Measurements from ENCODE around the gene GPR132.

DNA sequence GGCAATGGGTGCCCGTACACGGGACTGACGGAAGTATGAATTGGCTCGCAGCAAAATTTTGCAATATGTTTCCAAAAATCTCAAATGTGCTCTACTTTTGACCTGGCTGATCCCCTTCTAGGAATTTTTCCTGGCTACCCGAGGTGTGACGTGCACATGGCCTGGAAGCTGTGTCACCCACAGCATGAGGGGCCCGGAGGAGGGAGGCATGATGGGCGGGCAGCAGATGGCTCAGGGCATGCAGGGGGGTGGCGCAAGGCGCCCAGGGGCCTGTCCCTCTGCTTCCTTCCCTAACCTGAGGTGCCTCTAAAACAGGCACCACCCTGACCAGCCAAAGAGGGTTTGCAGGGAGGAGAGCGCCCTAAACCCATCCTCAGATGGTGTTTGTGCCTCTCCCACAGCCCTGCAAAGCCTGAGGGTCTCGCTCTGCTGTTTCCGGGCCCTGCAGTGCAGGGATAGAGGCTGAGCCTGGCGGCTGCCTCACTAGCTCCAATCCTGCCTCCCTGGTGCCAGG is 6.7 kb downstream of the GPR132 start:
- no peak for TF ChIP-seq EZH2 (IDR thresholded peaks at IDR 0.05; ENCODE audit: borderline replicate concordance, insufficient read depth, low read depth, low read length, poor library complexity, severe bottlenecking)
- TF ChIP-seq, protein P1, sequence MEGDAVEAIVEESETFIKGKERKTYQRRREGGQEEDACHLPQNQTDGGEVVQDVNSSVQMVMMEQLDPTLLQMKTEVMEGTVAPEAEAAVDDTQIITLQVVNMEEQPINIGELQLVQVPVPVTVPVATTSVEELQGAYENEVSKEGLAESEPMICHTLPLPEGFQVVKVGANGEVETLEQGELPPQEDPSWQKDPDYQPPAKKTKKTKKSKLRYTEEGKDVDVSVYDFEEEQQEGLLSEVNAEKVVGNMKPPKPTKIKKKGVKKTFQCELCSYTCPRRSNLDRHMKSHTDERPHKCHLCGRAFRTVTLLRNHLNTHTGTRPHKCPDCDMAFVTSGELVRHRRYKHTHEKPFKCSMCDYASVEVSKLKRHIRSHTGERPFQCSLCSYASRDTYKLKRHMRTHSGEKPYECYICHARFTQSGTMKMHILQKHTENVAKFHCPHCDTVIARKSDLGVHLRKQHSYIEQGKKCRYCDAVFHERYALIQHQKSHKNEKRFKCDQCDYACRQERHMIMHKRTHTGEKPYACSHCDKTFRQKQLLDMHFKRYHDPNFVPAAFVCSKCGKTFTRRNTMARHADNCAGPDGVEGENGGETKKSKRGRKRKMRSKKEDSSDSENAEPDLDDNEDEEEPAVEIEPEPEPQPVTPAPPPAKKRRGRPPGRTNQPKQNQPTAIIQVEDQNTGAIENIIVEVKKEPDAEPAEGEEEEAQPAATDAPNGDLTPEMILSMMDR (IDR thresholded peaks at IDR 0.05) = no peak
